ENCODE data around the gene NR2F1.
"Not testable (repeated sequence)": the region's sequence is repeated elsewhere in the genome, so short reads cannot be mapped to it uniquely, and the experiment has no call there.

NR2F1 gene

GRCh38 chr5:93582677-93583438, at the start of gene NR2F1:
Gene NR2F1, plus strand, starts transcription at chr5:93583222. Its CDS starts 1,802 bp downstream, at chr5:93585024.
- peak; percentile 57 to 84 for DNase-seq

- DNase-seq = no peak
These were observed 37.1 kb upstream of the NR2F1 start for GRCh38 chr5:93545872-93546271.

GRCh38 chr5:93549594-93549993, 33.4 kb upstream of the NR2F1 start:
- DNase-seq = not testable (repeated sequence)

- no peak for DNase-seq
These were observed 25.9 kb upstream of the NR2F1 start for GRCh38 chr5:93557021-93557604.

- DNase-seq = no peak
These were observed 16.9 kb upstream of the NR2F1 start for GRCh38 chr5:93566091-93566490.

GRCh38 chr5:93567424-93567823, 15.6 kb upstream of the NR2F1 start:
- DNase-seq = no peak

- no peak for DNase-seq
These were observed 13.5 kb upstream of the NR2F1 start for GRCh38 chr5:93569300-93570160.

GRCh38 chr5:93570294-93571113, 12.5 kb upstream of the NR2F1 start:
- DNase-seq = no peak

GRCh38 chr5:93571114-93571949, 11.7 kb upstream of the NR2F1 start:
- no peak for DNase-seq

- no peak for DNase-seq
These were observed 10.9 kb upstream of the NR2F1 start for GRCh38 chr5:93572101-93572607.

- peak in 1 of 2 experiments; percentile 21 for DNase-seq
These were observed 10.2 kb upstream of the NR2F1 start for GRCh38 chr5:93572608-93573353.

- DNase-seq = no peak
These were observed 9.4 kb upstream of the NR2F1 start for GRCh38 chr5:93573354-93574351.

GRCh38 chr5:93574491-93575305, 8.3 kb upstream of the NR2F1 start:
- DNase-seq = no peak

GRCh38 chr5:93575461-93576414, 7.3 kb upstream of the NR2F1 start:
- DNase-seq = no peak

GRCh38 chr5:93576994-93577853, 5.8 kb upstream of the NR2F1 start:
- no peak for DNase-seq
